ENCODE measurements around the gene ADAMTSL3. TPM values are rescaled to one million over a fixed set of nuclear protein-coding genes. Genes with fewer than 3 reads are reported as not detected.

ADAMTSL3 gene
- total RNA-seq, 1 experiment from 2014 or later = 0.07 TPM

GRCh38 chr15:83612898-83613635, 40.9 kb upstream of the ADAMTSL3 start:
- no peak overlapping the region for H3K27ac Mint-ChIP-seq (ENCODE audit: unreplicated experiment)
- no TSS peak for BruUV-seq (replicated peaks)
- Histone ChIP-seq H3K4me3 (ENCODE audit: low read depth, low read length) (no peak overlapping the region), H3K9me3 (no peaks in the 10 kb centered on the region), H3K36me3 (ENCODE audit: control insufficient read depth, insufficient read depth, low read length) (no peaks in the 10 kb centered on the region), H3K27me3 (replicated peaks; ENCODE audit: control insufficient read depth, insufficient read depth, low read length) (no peaks in the 10 kb centered on the region; the same call in 1 of the 2 replicates), H3K4me1 (no peaks in the 10 kb centered on the region)
- H3K36me3 Mint-ChIP-seq (ENCODE audit: insufficient read depth, unreplicated experiment) = no peaks in the 10 kb centered on the region
- no peak for DNase-seq
- TF ChIP-seq CTCF (IDR thresholded peaks at IDR 0.05; ENCODE audit: insufficient read depth in 1 of 2, low read depth in 1 of 2, low read length in 1 of 2, severe bottlenecking in 1 of 2, unreplicated experiment in 1 of 2) = no peak
- ChIA-PET CTCF (no interaction called here), POLR2A (no interaction called here)
- H3K27me3 Mint-ChIP-seq (ENCODE audit: insufficient read depth, unreplicated experiment) = no peaks in the 10 kb centered on the region
- H3K9me3 Mint-ChIP-seq (ENCODE audit: unreplicated experiment) = no peaks in the 10 kb centered on the region
- intact Hi-C loops (cut with micrococcal nuclease; ENCODE audit: unreplicated experiment) = no loop called here
- H3K4me1 Mint-ChIP-seq (ENCODE audit: low read depth, unreplicated experiment) = no peaks in the 10 kb centered on the region
- no peak overlapping the region for H3K4me3 Mint-ChIP-seq (ENCODE audit: unreplicated experiment)

- CTCF ChIA-PET = no interaction called here
- Mint-ChIP-seq H3K27me3 (ENCODE audit: insufficient read depth, unreplicated experiment) (no peaks in the 10 kb centered on the region), H3K27ac (ENCODE audit: unreplicated experiment) (no peak overlapping the region), H3K4me3 (ENCODE audit: unreplicated experiment) (no peak overlapping the region), H3K9me3 (ENCODE audit: unreplicated experiment) (no peaks in the 10 kb centered on the region), H3K4me1 (ENCODE audit: low read depth, unreplicated experiment) (no peaks in the 10 kb centered on the region), H3K36me3 (ENCODE audit: insufficient read depth, unreplicated experiment) (no peaks in the 10 kb centered on the region)
- H3K36me3 ChIP-seq (ENCODE audit: control insufficient read depth, insufficient read depth, low read length) = no peaks in the 10 kb centered on the region
- no peaks in the 10 kb centered on the region; the same call in 1 of the 2 replicates for H3K27me3 ChIP-seq (replicated peaks; ENCODE audit: control insufficient read depth, insufficient read depth, low read length)
- POLR2A ChIA-PET = no interaction called here
- no peak for TF ChIP-seq CTCF (IDR thresholded peaks at IDR 0.05; ENCODE audit: insufficient read depth in 1 of 2, low read depth in 1 of 2, low read length in 1 of 2, severe bottlenecking in 1 of 2, unreplicated experiment in 1 of 2)
- no peak overlapping the region for H3K4me3 ChIP-seq (ENCODE audit: low read depth, low read length)
- no peak for DNase-seq
- H3K4me1 ChIP-seq = no peaks in the 10 kb centered on the region
- H3K9me3 ChIP-seq = no peaks in the 10 kb centered on the region
- intact Hi-C loops (cut with micrococcal nuclease; ENCODE audit: unreplicated experiment) = no loop called here
- no TSS peak for BruUV-seq (replicated peaks)
These were observed 40.2 kb upstream of the ADAMTSL3 start for GRCh38 chr15:83613714-83614113.

GRCh38 chr15:83616840-83617239, 37.1 kb upstream of the ADAMTSL3 start:
- Histone ChIP-seq H3K9me3 (no peaks in the 10 kb centered on the region), H3K4me3 (ENCODE audit: low read depth, low read length) (no peak overlapping the region), H3K4me1 (no peaks in the 10 kb centered on the region), H3K27me3 (replicated peaks; ENCODE audit: control insufficient read depth, insufficient read depth, low read length) (no peaks in the 10 kb centered on the region; the same call in 1 of the 2 replicates), H3K36me3 (ENCODE audit: control insufficient read depth, insufficient read depth, low read length) (no peaks in the 10 kb centered on the region)
- H3K4me3 Mint-ChIP-seq (ENCODE audit: unreplicated experiment) = no peak overlapping the region
- no peaks in the 10 kb centered on the region for H3K36me3 Mint-ChIP-seq (ENCODE audit: insufficient read depth, unreplicated experiment)
- TF ChIP-seq CTCF (IDR thresholded peaks at IDR 0.05; ENCODE audit: insufficient read depth in 1 of 2, low read depth in 1 of 2, low read length in 1 of 2, severe bottlenecking in 1 of 2, unreplicated experiment in 1 of 2) = no peak
- H3K4me1 Mint-ChIP-seq (ENCODE audit: low read depth, unreplicated experiment) = no peaks in the 10 kb centered on the region
- BruUV-seq (replicated peaks) = no TSS peak
- intact Hi-C loops (cut with micrococcal nuclease; ENCODE audit: unreplicated experiment) = no loop called here
- peaks cover 2% of the 10 kb centered on the region for H3K27me3 Mint-ChIP-seq (ENCODE audit: insufficient read depth, unreplicated experiment)
- no peak for DNase-seq
- POLR2A ChIA-PET = interaction anchor here (0.6 kb wide), 1 partner anchor 287 kb away, joined by 4 read pairs; no protein-coding TSS in a partner anchor
- H3K9me3 Mint-ChIP-seq (ENCODE audit: unreplicated experiment) = no peaks in the 10 kb centered on the region
- H3K27ac Mint-ChIP-seq (ENCODE audit: unreplicated experiment) = no peak overlapping the region
- CTCF ChIA-PET = no interaction called here

Measured in Caco-2 (cell line).